GM23248 (cell line): ENCODE measurements around the gene DUOX2. TPM values are rescaled to one million over a fixed set of nuclear protein-coding genes. Genes with fewer than 3 reads are reported as not detected.
"Not testable (repeated sequence)": the region's sequence is repeated elsewhere in the genome, so short reads cannot be mapped to it uniquely, and the experiment has no call there.

Experiments used
- DNase-seq: peaks from one replicate; pipeline ENCODE4 v3.0.0-alpha.2; 2015
- H2AFZ ChIP-seq: fragments of 200-600 bp; sonication (generic); 2 replicates; pipeline ENCODE4 v1.6.1; 2016; ENCODE audit warnings: antibody characterized with exemption
- H3F3A ChIP-seq: fragments of 200-600 bp; sonication (generic); 2 replicates; pipeline ENCODE4 v1.6.1; 2016; ENCODE audit warnings: mild to moderate bottlenecking, antibody characterized with exemption, mixed run types; ENCODE audit not compliant: insufficient read depth
- H3K27ac ChIP-seq: fragments of 200-600 bp; sonication (generic); 2 replicates; pipeline ENCODE4 v1.5.1; 2016; ENCODE audit warnings: mild to moderate bottlenecking
- H3K27me3 ChIP-seq: fragments of 200-600 bp; sonication (generic); replicated peaks from 2 replicates; pipeline ENCODE4 v1.6.1; 2016; ENCODE audit warnings: mild to moderate bottlenecking; ENCODE audit not compliant: insufficient read depth
- H3K36me3 ChIP-seq: fragments of 200-600 bp; sonication (generic); 2 replicates; pipeline ENCODE4 v1.6.1; 2016; ENCODE audit warnings: low read depth, mild to moderate bottlenecking
- H3K4me1 ChIP-seq: fragments of 200-600 bp; sonication (generic); 2 replicates; pipeline ENCODE4 v1.6.1; 2016; ENCODE audit warnings: mild to moderate bottlenecking; ENCODE audit not compliant: insufficient read depth
- H3K4me2 ChIP-seq: fragments of 200-600 bp; sonication (generic); one replicate; pipeline ENCODE4 v1.6.1; 2016; ENCODE audit warnings: mild to moderate bottlenecking; ENCODE audit not compliant: unreplicated experiment
- H3K4me3 ChIP-seq: fragments of 200-600 bp; sonication (generic); 2 replicates; pipeline ENCODE4 v1.5.1; 2016; ENCODE audit warnings: mild to moderate bottlenecking
- H3K79me2 ChIP-seq: fragments of 200-600 bp; sonication (generic); 2 replicates; pipeline ENCODE4 v1.6.1; 2016; ENCODE audit warnings: mild to moderate bottlenecking; ENCODE audit not compliant: insufficient read depth
- H3K9ac ChIP-seq: fragments of 200-600 bp; sonication (generic); 2 replicates; pipeline ENCODE4 v1.6.1; 2016; ENCODE audit warnings: mild to moderate bottlenecking
- H3K9me2 ChIP-seq: fragments of 200-600 bp; sonication (generic); 2 replicates; pipeline ENCODE4 v1.6.1; 2016; ENCODE audit warnings: mixed run types, mild to moderate bottlenecking, moderate library complexity; ENCODE audit not compliant: insufficient read depth
- H3K9me3 ChIP-seq: fragments of 200-600 bp; sonication (generic); one replicate; pipeline ENCODE4 v1.6.1; 2017; ENCODE audit warnings: low read depth
- H4K20me1 ChIP-seq: fragments of 200-600 bp; sonication (generic); 2 replicates; pipeline ENCODE4 v1.6.0; 2016; ENCODE audit not compliant: insufficient read depth
- EZH2 ChIP-seq: fragments of 200-600 bp; sonication (generic); IDR thresholded peaks from 2 replicates; pipeline ENCODE4 v1.6.1; 2018; ENCODE audit warnings: antibody characterized with exemption, mild to moderate bottlenecking; ENCODE audit not compliant: insufficient read depth, poor library complexity, severe bottlenecking
- EZH2phosphoT487 ChIP-seq: fragments of 200-600 bp; sonication (generic); IDR thresholded peaks from 2 replicates; pipeline ENCODE4 v1.6.1; 2018; ENCODE audit warnings: antibody characterized with exemption, moderate library complexity, mild to moderate bottlenecking, low read depth; ENCODE audit not compliant: insufficient read depth
- WGBS, 2 experiments: methylation state at CpG; one replicate each; pipeline ENCODE4 v1.1.6; 2015 to 2017; ENCODE audit warnings: low lambda C conversion rate in 2 of 2, low coverage in 1 of 2; ENCODE audit errors: missing lambda C conversion rate in 2 of 2; 5-methylcytosine and 5-hydroxymethylcytosine counted together
- in situ Hi-C: fragments of 300-500 bp; cut with MboI; formaldehyde crosslinking; loops from 2 replicates; pipeline ENCODE4 v1.15.0; 2020
- polyA plus RNA-seq: library from polyadenylated mRNA; unstranded; fragments of >200 nt; fragmentation: Nextera tagmentation; extraction: Ambion mirVana; gene quantifications from 2 replicates; pipeline ENCODE4 v1.2.1, GENCODE V29; 2016
- total RNA-seq: library from RNA; depleted of rRNA; stranded (reverse); fragments of >200 nt; shearing (Covaris generic); gene quantifications from 2 replicates; pipeline ENCODE4 v1.2.3, GENCODE V29; 2014

The DUOX2 gene
- total and polyA plus RNA-seq, 2 experiments from 2014 or later = 0.03 TPM; not detected in 1

DNA sequence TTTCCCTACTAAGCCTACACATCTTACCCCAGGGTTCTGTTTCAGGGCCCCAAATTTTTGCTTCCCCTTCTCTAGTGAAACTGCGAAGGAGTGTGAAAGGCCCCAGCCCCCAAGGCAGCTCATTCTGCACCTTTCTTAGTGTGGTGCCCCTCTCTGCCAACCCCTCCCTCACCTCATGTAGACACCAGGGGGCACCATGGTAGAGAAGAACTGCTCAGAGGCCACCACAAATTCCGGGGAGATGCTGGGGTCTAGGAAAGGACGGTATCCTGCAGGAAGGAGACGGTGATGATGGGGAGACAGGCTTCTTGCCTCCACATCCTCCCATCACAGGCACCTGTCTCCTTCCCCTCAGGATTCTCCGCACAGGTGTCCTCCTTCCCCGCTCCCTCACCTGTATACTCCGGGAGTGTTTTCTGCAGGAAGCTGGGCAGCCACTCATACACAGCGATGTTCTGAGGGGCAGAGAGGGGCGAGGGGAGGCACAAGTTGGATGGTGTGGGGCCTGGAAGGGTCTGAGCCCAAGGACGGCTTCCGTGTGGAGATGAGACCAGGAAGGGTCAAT is 3.6 kb downstream of the DUOX2 start:
- H3K4me2 ChIP-seq = no peak overlapping the region
- H3K4me1 ChIP-seq = no peaks in the 10 kb centered on the region
- in situ Hi-C loops = no loop called here
- no peak overlapping the region for H3K9ac ChIP-seq
- peaks cover 52% of the 10 kb centered on the region for H3K27me3 ChIP-seq
- no peaks in the 10 kb centered on the region for H3K9me3 ChIP-seq
- no peaks in the 10 kb centered on the region for H3K36me3 ChIP-seq
- H3F3A ChIP-seq = no peaks in the 10 kb centered on the region
- TF ChIP-seq EZH2 (no peak), EZH2phosphoT487 (no peak)
- H4K20me1 ChIP-seq = no peaks in the 10 kb centered on the region
- 57 to 67% methylated on average over 10 to 11 of the region's 11 CpGs for WGBS, 2 experiments
- no peak for DNase-seq
- no peaks in the 10 kb centered on the region for H3K9me2 ChIP-seq
- H2AFZ ChIP-seq = no peak overlapping the region
- no peaks in the 10 kb centered on the region for H3K79me2 ChIP-seq
- no peak overlapping the region for H3K4me3 ChIP-seq
- no peak overlapping the region for H3K27ac ChIP-seq

DNA sequence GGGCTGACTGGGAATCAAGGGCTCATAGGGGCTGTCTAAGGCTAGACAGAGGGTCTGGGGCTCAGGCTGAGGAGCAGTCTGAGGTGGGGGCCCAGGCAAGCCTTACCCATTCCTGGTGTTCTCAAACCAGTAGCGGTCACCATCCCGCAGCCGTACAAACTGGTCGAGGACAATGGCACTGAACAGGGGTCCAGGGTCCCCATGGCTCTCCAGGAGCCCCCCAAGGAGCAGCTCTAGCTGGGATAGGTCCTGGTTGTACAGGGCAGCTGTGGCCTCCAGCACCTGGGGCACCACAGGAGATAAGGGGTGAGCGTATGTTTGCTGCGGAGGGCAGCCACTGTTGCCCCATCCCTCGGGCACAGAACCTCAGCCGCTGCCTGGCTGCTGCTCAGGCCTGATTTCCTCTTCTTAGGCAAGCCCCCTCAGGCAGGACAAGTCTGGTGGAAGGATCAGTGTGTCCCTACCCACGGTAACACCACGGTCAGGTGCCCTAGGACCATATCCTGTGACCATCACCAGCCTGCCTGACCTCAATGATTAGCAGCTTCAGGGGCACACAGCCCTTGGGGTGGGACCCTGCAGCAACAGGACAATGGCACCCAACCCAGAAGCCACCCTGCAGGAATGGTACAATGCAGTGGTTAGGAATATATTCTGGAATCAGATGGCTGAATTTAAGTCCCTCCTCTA is 5.9 kb downstream of the DUOX2 start:
- in situ Hi-C loops = no loop called here
- Histone ChIP-seq H3K27me3 (peaks cover 29% of the 10 kb centered on the region), H3K36me3 (no peaks in the 10 kb centered on the region), H3K27ac (no peak overlapping the region), H3K4me3 (no peak overlapping the region), H3K4me1 (no peaks in the 10 kb centered on the region), H3K9ac (no peak overlapping the region), H3K4me2 (no peak overlapping the region), H2AFZ (no peak overlapping the region), H3K79me2 (no peaks in the 10 kb centered on the region), H3K9me2 (no peaks in the 10 kb centered on the region), H3K9me3 (no peaks in the 10 kb centered on the region), H3F3A (no peaks in the 10 kb centered on the region), H4K20me1 (no peaks in the 10 kb centered on the region)
- TF ChIP-seq EZH2 (no peak), EZH2phosphoT487 (no peak)
- 83 to 93% methylated on average over 10 of the region's 10 CpGs for WGBS, 2 experiments
- no peak for DNase-seq

DNA sequence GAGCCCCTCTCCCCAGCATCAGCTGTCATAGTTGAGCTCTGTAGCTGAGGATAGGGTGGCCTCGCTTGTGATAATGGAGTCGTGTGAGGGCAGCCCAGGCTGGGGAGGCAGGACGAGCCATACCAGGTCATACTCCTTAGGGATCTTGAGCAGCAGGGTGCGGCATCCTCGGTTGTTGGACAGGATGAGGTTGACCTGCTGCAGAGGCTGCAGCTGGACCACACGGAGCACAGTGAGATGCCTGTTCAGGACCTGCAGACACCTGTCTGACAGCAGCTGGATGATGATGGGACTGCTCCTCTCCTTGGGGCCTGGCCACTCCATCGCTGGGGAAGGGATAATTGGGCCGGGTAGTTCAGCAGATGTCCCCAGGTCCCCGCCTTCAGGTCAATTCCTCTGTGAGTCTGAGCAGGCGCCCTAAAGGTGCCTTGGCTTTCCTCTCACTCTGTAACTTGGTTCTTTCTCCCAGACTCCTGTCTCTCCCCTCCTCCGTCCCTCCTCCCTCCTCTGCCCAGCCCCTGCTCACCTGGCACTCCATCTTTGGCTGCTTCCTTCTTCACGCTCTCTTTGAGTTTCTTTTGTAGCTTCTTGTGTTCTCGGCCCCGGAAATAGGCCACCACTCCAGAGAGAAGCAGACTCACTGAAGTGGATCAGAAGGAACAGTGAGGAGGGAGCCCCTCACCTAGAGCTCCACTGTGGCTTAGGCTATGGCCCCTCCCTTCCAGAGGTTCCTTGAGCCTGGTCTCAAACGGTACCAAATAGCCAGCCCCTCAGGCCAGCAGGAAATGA is 7.8 kb downstream of the DUOX2 start:
- no peaks in the 10 kb centered on the region for H3F3A ChIP-seq
- in situ Hi-C loops = no loop called here
- H3K4me2 ChIP-seq = no peak overlapping the region
- H3K4me1 ChIP-seq = no peaks in the 10 kb centered on the region
- H3K27me3 ChIP-seq = peaks cover 14% of the 10 kb centered on the region; the same call in 1 of the 2 replicates
- H3K9ac ChIP-seq = no peak overlapping the region
- WGBS, 2 experiments = 54 to 60% methylated on average over 15 of the region's 15 CpGs
- H3K36me3 ChIP-seq = no peaks in the 10 kb centered on the region
- no peaks in the 10 kb centered on the region for H3K9me2 ChIP-seq
- no peaks in the 10 kb centered on the region for H3K79me2 ChIP-seq
- no peak for TF ChIP-seq EZH2phosphoT487
- no peak for TF ChIP-seq EZH2
- H3K9me3 ChIP-seq = no peaks in the 10 kb centered on the region
- H3K4me3 ChIP-seq = no peak overlapping the region
- no peak overlapping the region for H3K27ac ChIP-seq
- H4K20me1 ChIP-seq = no peaks in the 10 kb centered on the region
- H2AFZ ChIP-seq = no peak overlapping the region
- no peak for DNase-seq

GRCh38 chr15:45105586-45105985 is 8.4 kb downstream of the DUOX2 start:
- no peak overlapping the region for H3K4me2 ChIP-seq
- H3K27ac ChIP-seq = no peak overlapping the region
- DNase-seq = no peak
- WGBS, 2 experiments = 77 to 80% methylated on average over 11 of the region's 11 CpGs
- H4K20me1 ChIP-seq = no peaks in the 10 kb centered on the region
- in situ Hi-C loops = no loop called here
- H3K36me3 ChIP-seq = no peaks in the 10 kb centered on the region
- H3K9me3 ChIP-seq = no peaks in the 10 kb centered on the region
- H3K9ac ChIP-seq = no peak overlapping the region
- H3K9me2 ChIP-seq = no peaks in the 10 kb centered on the region
- H3K79me2 ChIP-seq = no peaks in the 10 kb centered on the region
- H3K4me3 ChIP-seq = no peak overlapping the region
- TF ChIP-seq EZH2phosphoT487 (no peak), EZH2 (no peak)
- H3F3A ChIP-seq = no peaks in the 10 kb centered on the region
- H3K27me3 ChIP-seq = peaks cover 13% of the 10 kb centered on the region; the same call in 1 of the 2 replicates
- H3K4me1 ChIP-seq = no peaks in the 10 kb centered on the region
- H2AFZ ChIP-seq = no peak overlapping the region

DNA sequence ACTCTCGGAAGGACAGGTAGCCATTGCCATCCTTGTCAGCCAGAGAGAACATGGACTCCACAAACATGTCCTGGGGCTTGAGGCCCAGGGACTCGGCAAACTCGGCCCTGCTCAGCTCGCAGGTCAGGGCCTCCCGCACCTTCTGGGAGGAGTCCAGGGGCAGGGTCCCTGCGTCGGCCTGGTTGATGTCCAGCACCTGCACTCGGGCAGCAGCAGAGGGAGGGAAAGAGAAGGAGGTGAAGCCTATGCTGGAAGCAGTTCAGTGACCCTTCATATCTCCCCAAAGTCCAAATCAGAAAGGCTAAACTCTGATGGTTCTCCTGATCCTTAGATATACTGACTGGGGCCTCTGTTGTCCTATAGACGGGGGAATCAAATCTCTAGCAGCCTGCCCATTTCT is 9.8 kb downstream of the DUOX2 start:
- H3K9ac ChIP-seq, H4K20me1 ChIP-seq, H3K4me3 ChIP-seq, H3F3A ChIP-seq, H3K27ac ChIP-seq, in situ Hi-C loops, H3K79me2 ChIP-seq, DNase-seq, H3K4me2 ChIP-seq, H3K27me3 ChIP-seq, H3K9me2 ChIP-seq, H3K9me3 ChIP-seq, H3K36me3 ChIP-seq, H3K4me1 ChIP-seq, H2AFZ ChIP-seq: not testable (repeated sequence)
- 65 to 67% methylated on average over 8 to 9 of the region's 9 CpGs for WGBS, 2 experiments
